Stimulated activated CD4-positive, alpha-beta T cell treated with anti-CD3 and anti-CD28 coated beads, Interleukin-4, amount 100 ng/mL, for 1 hour (primary cell): ENCODE measurements around the gene RBPJ.
A peak's percentile ranks its signal among the peaks of the same experiment; 100 is the strongest.

Experiments
- DNase-seq: peaks from one replicate; pipeline ENCODE4 v3.0.0-alpha.2; 2020

RBPJ gene

GRCh38 chr4:26320538-26321372 lies at the start of gene RBPJ:
TSS of gene RBPJ (plus strand) at chr4:26321014. CDS start at chr4:26321029, 15 bp downstream.
- peak; percentile 81 for DNase-seq

DNA sequence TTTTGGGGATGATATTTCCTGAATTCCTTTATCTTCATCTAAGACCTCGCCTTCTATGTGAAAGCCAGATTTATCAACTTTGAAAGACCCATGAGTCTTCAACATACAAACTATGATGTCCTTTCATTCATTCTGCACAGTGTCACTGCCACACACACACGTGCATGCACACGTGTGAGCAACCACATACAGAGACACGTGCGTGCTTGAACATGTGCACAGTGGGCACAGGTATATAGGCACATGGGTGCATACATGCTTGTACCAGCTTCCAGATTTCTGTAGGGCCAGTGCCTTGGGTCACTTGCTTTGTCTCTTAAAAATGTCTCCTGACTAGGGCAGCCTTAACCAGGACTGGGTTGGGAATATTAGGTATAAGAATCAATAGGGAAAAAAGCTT lies 49.1 kb upstream of the RBPJ start:
- no peak for DNase-seq

GRCh38 chr4:26272654-26273615 lies 47.9 kb upstream of the RBPJ start:
- DNase-seq: no peak

DNA sequence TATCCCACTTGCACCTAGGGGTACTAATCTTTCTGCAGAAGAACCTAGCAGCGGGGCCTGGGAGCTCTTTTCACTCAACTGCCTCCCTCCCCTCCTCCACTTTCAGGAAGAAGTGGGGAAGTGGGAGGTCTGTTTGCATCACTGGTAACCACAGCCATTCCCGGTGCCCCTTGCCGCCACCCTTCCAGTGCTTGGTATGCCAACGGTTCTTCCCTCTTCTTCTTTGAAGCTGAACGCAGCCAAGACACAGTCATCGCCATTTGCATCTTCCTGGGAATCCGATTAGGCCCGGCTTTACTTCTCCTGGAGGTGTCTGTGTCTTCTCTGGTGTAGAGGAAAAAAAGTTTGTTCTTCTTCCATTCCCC lies 47.2 kb upstream of the RBPJ start:
- DNase-seq: no peak

DNA sequence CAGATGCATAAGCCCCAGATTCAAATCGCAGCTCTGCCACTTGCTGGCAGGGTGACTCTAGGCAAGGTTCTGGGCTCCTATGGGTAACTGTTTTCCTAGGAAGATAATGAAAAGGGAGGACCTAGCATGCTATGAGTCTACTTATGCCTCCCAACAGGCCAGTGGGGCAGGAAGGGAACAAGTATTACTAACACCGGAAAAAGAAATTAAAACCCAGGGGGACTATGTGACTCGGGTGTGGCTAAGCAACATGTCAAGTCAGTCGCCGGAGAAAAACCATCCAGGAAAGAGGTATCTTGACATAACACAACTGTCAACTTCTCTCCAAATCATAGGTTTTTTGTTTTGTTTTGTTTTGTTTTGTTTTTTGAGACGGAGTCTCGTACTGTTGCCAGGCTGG lies 45.5 kb upstream of the RBPJ start:
- DNase-seq: no peak

DNA sequence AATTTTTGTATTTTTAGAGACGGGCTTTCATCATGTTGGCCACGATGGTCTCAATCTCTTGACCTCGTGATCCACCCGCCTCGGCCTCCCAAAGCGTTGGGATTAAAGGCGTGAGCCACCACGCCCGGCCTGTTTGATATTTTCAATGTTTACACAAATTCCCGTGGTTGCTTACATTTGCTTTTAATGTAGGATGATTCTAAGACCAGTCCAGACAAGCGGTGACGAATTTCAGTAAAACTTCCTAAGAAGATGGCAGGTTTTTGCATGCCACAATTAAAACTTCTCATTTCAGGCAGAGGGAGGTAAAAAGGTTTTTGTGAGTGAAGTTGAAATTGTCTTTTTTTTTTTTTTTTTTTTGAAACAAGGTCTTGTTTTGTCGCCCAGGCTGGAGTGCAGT lies 41.4 kb upstream of the RBPJ start:
- DNase-seq: no peak

- no peak for DNase-seq
Observed at GRCh38 chr4:26281881-26282280, 38.9 kb upstream of the RBPJ start.

GRCh38 chr4:26284536-26284935 lies 36.3 kb upstream of the RBPJ start:
- no peak for DNase-seq

- no peak for DNase-seq
Observed at GRCh38 chr4:26285272-26285671, 35.5 kb upstream of the RBPJ start.

- no peak for DNase-seq
Observed at GRCh38 chr4:26287756-26288155, 33.1 kb upstream of the RBPJ start.

- no peak for DNase-seq
Observed at GRCh38 chr4:26288355-26288909, 32.4 kb upstream of the RBPJ start.

DNA sequence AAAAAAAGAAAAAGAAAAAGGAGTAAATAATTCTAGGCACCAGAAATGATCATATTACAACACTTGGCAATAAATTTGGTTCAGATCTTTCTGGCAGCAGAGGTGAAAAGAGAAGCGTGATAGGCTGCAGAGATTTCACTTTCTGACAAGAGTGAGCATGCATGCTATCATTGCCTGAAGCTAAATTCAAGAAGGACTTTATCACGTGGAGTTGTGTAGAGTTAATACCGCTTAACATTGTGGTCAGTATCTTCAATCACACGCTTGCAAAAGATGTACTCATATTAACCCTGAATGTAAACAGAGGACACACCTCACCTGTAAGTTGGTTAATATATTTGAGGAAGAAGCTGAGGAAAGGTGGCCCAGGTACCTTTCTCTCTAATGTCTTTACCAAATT lies 31.4 kb upstream of the RBPJ start:
- DNase-seq: no peak

DNA sequence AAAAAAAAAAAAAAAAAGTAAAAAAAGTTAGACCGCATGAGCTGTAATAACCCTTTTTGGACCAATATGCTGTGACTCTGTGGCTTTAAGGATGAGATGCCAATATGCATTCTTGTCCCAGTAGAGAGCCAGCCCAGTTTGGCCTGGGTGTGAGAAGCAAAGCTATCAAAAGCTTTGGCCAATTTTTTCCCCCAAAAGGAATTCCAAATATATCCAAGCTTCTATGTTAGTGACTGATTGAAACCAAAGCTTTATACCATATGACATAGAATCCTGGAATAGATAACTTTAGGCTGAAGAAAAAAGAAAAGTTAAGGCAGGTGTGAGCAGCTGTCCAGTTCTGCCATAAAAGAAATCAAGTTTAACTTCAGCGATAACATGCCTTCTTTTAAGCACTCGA lies 30.5 kb upstream of the RBPJ start:
- no peak for DNase-seq

GRCh38 chr4:26294904-26295303 lies 25.9 kb upstream of the RBPJ start:
- no peak for DNase-seq

DNA sequence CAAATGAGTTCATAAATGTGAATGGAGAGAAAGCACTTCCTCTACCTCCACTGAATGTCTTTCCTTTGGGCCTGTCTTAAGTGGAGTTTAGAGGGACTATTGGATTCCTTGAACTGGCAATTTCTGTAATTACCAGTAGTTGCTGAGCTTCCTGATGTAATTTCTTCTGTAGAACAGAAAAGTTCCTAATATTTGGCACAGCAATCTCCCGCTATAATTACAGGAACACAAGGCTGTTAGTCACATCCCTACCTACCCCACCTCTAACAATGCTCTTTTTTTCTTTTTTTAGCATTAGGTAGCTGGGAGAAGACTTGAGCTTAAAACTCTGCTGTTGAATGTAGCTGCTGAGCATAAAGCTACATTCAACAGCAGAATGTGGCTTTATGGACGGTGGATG lies 24.8 kb upstream of the RBPJ start:
- no peak for DNase-seq

GRCh38 chr4:26296514-26296913 lies 24.3 kb upstream of the RBPJ start:
- no peak for DNase-seq

DNA sequence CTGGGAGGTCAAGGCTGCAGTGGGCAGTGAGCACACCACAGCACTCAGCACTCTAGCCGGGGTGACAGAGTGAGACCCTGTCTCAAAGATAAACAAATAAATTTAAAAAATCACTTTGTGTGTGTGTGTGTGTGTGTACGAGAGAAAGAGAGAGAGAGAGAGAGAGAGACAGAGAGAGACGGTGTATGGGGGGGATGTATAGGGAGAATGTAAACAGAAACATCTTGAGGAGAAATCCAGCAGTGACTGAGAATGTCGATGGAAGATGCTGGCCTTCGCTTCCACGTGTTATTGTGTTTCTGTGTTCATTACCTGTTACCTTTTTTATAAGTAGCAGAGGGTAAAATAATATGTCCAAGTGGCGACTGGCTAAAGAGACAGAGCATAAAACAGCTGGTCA lies 23.6 kb upstream of the RBPJ start:
- DNase-seq: no peak

DNA sequence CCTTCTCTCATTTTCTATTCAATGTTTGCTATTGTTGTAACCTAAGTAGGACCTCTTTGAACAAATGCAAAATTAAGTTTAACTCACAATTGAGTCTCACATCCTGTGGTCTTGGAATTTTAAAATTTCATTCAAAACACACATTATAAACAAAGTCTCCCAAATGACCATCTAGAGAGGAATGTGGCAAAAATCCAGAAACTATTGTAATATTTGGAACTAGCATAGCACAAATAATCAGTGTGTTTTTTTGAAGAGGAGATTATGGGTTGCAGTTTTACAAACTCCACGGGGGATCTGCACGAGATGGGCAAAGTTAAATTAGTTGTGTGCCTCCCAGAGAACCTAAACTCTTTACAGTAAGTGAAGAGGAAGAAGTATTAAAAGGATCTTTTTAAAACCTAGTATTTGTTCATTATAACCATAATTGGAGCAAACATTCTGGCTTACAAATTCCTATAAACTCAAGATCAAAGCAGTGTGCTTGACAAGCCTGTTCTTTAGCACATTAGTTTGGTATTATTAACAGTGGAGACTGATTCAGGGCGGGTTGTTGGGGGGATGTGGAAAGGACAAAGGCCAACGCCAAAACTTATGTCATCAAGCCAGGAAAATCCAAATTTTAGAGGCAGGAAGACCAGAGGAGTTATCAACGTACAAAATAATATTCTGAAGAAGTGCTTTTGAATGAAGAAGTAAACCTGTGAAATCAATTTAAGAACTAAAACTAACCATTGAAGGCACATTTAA lies 22.4 kb upstream of the RBPJ start:
- no peak for DNase-seq

- no peak for DNase-seq
Observed at GRCh38 chr4:26299254-26299882, 21.4 kb upstream of the RBPJ start.

DNA sequence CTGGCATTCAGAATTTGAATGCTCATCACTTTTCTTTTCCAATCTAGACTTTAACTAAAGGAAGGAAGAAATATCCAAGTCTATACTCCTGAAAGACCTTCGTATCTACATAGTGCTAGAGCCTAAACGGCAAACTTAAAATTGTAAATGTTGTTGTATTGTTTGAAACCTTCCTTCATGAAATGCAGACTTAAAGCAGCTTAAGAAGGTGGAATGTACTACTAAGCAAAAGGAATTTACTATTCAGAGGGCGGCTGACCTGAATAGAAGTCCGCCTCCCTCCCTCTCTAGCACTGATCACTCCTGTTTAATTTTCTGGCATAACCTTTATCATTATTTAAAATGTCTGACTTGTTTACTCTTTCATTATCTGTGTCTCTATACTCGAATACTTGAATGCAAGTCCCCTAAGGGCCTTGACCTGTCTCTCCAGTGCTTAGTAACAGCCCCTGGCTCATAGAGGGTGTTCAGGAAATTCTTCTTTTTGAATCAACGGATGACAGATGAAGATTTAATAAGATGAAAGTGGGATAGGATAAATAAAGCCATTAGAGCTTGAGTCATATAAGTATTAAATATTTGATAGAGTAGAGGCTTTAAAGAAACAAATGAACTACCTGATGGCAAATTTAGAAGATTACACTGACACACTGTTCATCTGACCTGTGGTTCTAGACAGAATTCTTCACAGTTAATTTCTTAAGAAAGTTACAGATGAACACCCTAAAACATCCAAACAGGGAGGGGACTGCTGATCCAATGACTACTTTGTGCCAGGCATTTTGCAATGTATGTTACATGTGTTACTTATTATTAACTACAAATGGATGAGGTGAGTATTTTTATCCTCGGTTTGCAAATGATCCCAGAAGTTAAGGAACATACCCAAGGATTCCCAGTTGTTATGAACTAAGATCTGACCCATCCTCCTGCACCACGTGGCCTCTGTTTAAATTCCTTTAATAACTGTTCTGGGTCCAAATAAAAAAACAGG lies 20.2 kb upstream of the RBPJ start:
- DNase-seq: no peak
